Neural cell (in vitro differentiated cells): ENCODE results near the gene GLB1L.

Source experiments
- CTCF ChIP-seq: fragments of 450-650 bp; IDR thresholded peaks from 2 replicates; pipeline ENCODE4 v1.5.1; 2014; ENCODE audit warnings: antibody characterized with exemption, mild to moderate bottlenecking, moderate library complexity; ENCODE audit not compliant: poor library complexity, severe bottlenecking
- EP300 ChIP-seq: fragments of 450-650 bp; conservative IDR thresholded peaks from 2 replicates; pipeline ENCODE4 v1.6.1; 2014; ENCODE audit warnings: antibody characterized with exemption, mild to moderate bottlenecking, moderate library complexity; ENCODE audit not compliant: poor library complexity, severe bottlenecking
- EZH2 ChIP-seq: fragments of 200-600, 300-800 bp; shearing (Covaris generic), sonication (generic); IDR thresholded peaks from 2 replicates; pipeline ENCODE4 v1.6.1; 2014; ENCODE audit warnings: antibody characterized with exemption, low read length, borderline replicate concordance, mild to moderate bottlenecking; ENCODE audit not compliant: insufficient read depth, poor library complexity, severe bottlenecking
- RAD21 ChIP-seq: fragments of 450-650 bp; conservative IDR thresholded peaks from 2 replicates; pipeline ENCODE4 v1.6.1; 2014; ENCODE audit warnings: antibody characterized with exemption, mild to moderate bottlenecking, moderate library complexity
- REST ChIP-seq: IDR thresholded peaks from 2 replicates; pipeline ENCODE4 v1.6.1; 2012; ENCODE audit warnings: borderline replicate concordance
- SMC3 ChIP-seq: fragments of 450-650 bp; conservative IDR thresholded peaks from 2 replicates; pipeline ENCODE4 v1.6.1; 2014; ENCODE audit warnings: antibody characterized with exemption, mild to moderate bottlenecking, moderate library complexity; ENCODE audit not compliant: poor library complexity
- TAF1 ChIP-seq: IDR thresholded peaks from 2 replicates; pipeline ENCODE4 v1.6.1; 2012; ENCODE audit warnings: low read depth

- TF ChIP-seq REST (no peak), CTCF (no peak), EZH2 (no peak), TAF1 (no peak), RAD21 (no peak), SMC3 (no peak), EP300 (no peak)
Observed at GRCh38 chr2:219210196-219210885, 34.9 kb downstream of the GLB1L start.
